Measurements from ENCODE around the gene SUMO4. TPM values are rescaled to one million over a fixed set of nuclear protein-coding genes. Genes with fewer than 3 reads are reported as not detected.

Gene SUMO4
- total and polyA plus RNA-seq, 10 of the 15 experiments (the other 5 are each of a cell fraction or from before 2014, with no cell fraction given), result 0.07 to 5.3 (median 1.0) TPM; not detected in 1

- H3K4me2 ChIP-seq (ENCODE audit: control insufficient read depth, insufficient read depth), result no peak overlapping the region
- CTCF ChIA-PET, result interaction anchor here (1.1 kb wide), 2 partner anchors 80 kb away, joined by 4 to 8 read pairs; no protein-coding TSS in a partner anchor
- SMC1A ChIA-PET (ENCODE audit: uncharacterized antibody, unreplicated experiment), result interaction anchor here (0.8 to 7.8 kb wide), 2 partner anchors 15 to 79 kb away, joined by 3 to 100 read pairs; no protein-coding TSS in a partner anchor
- H3K9ac ChIP-seq (ENCODE audit: control insufficient read depth, insufficient read depth, low read length), result no peak overlapping the region
- no peaks in the 10 kb centered on the region for H3K27me3 ChIP-seq (replicated peaks in 1 of 2; ENCODE audit: control insufficient read depth in 2 of 2, insufficient read depth in 2 of 2, low read length in 1 of 2)
- TF ChIP-seq YBX1 (IDR thresholded peaks at IDR 0.05) (no peak), HCFC1 (IDR thresholded peaks at IDR 0.05; ENCODE audit: low read length) (no peak)
- 87% methylated on average over 12 of the region's 12 CpGs for WGBS (ENCODE audit: insufficient coverage, insufficient replicate concordance, low lambda C conversion rate, missing lambda C conversion rate)
- no peaks in the 10 kb centered on the region for H4K20me1 ChIP-seq (ENCODE audit: control insufficient read depth, insufficient read depth)
- intact Hi-C loops (cut with micrococcal nuclease; ENCODE audit: unreplicated experiment) (loop anchor here (10.0 kb wide), 1 partner anchor 682 kb away; no protein-coding TSS in a partner anchor), in situ Hi-C loops (cut with MboI) (loop anchor here (25.0 kb wide), 1 partner anchor 674 kb away; no protein-coding TSS in a partner anchor)
- POLR2A ChIA-PET, result interaction anchor here (0.6 kb wide), 1 partner anchor 259 kb away, joined by 3 read pairs; no protein-coding TSS in a partner anchor
- RAD21 ChIA-PET (ENCODE audit: unreplicated experiment), result interaction anchor here (0.6 to 1.4 kb wide), 2 partner anchors 81 to 371 kb away, joined by 3 to 5 read pairs; no protein-coding TSS in a partner anchor
- no peaks in the 10 kb centered on the region for H3K79me2 ChIP-seq (ENCODE audit: control insufficient read depth, insufficient read depth, low read length)
- peaks cover 9% of the 10 kb centered on the region for H3K4me1 ChIP-seq (ENCODE audit: control insufficient read depth, insufficient read depth, low read length)
- no peak for FAIRE-seq
- DNase-seq (ENCODE audit: low read depth, low spot score), result no peak
- no TSS peak for BruUV-seq (replicated peaks)
- no peak overlapping the region for H3K4me3 ChIP-seq
- no peak overlapping the region for H3K27ac ChIP-seq (ENCODE audit: control insufficient read depth, insufficient read depth)
- no peaks in the 10 kb centered on the region; the same call in 2 of the 3 replicates for H3K9me3 ChIP-seq (replicated peaks; ENCODE audit: control insufficient read depth, insufficient read depth, low read length)
- H2AFZ ChIP-seq (ENCODE audit: control insufficient read depth, low read depth, low read length), result no peak overlapping the region
- no peak for ATAC-seq
- no peaks in the 10 kb centered on the region for H3K36me3 ChIP-seq (ENCODE audit: control insufficient read depth in 2 of 2, insufficient read depth in 2 of 2, low read length in 1 of 2)
Measured at GRCh38 chr6:149436647-149437046, 36.6 kb downstream of the SUMO4 start.

- RAD21 ChIA-PET (ENCODE audit: unreplicated experiment), result no interaction called here
- no peak overlapping the region for H2AFZ ChIP-seq (ENCODE audit: control insufficient read depth, low read depth, low read length)
- in situ Hi-C loops (cut with MboI), result loop anchor here (25.0 kb wide), 1 partner anchor 675 kb away; no protein-coding TSS in a partner anchor
- no peak overlapping the region for H3K9ac ChIP-seq (ENCODE audit: control insufficient read depth, insufficient read depth, low read length)
- H3K4me3 ChIP-seq, result no peak overlapping the region
- WGBS (ENCODE audit: insufficient coverage, insufficient replicate concordance, low lambda C conversion rate, missing lambda C conversion rate), result 27% methylated on average over 3 of the region's 3 CpGs
- no TSS peak for BruUV-seq (replicated peaks)
- CTCF ChIA-PET, result interaction anchor here (1.1 kb wide), 1 partner anchor 80 kb away, joined by 4 read pairs; no protein-coding TSS in a partner anchor
- H3K27me3 ChIP-seq (replicated peaks in 1 of 2; ENCODE audit: control insufficient read depth in 2 of 2, insufficient read depth in 2 of 2, low read length in 1 of 2), result no peaks in the 10 kb centered on the region
- no peaks in the 10 kb centered on the region for H3K36me3 ChIP-seq (ENCODE audit: control insufficient read depth in 2 of 2, insufficient read depth in 2 of 2, low read length in 1 of 2)
- H3K79me2 ChIP-seq (ENCODE audit: control insufficient read depth, insufficient read depth, low read length), result no peaks in the 10 kb centered on the region
- no peaks in the 10 kb centered on the region for H4K20me1 ChIP-seq (ENCODE audit: control insufficient read depth, insufficient read depth)
- no peak overlapping the region for H3K4me2 ChIP-seq (ENCODE audit: control insufficient read depth, insufficient read depth)
- peaks cover 9% of the 10 kb centered on the region for H3K4me1 ChIP-seq (ENCODE audit: control insufficient read depth, insufficient read depth, low read length)
- SMC1A ChIA-PET (ENCODE audit: uncharacterized antibody, unreplicated experiment), result interaction anchor here (7.8 kb wide), 1 partner anchor 79 kb away, joined by 100 read pairs; no protein-coding TSS in a partner anchor
- no peak for DNase-seq (ENCODE audit: low read depth, low spot score)
- POLR2A ChIA-PET, result no interaction called here
- peak; percentile 13 for FAIRE-seq
- ATAC-seq, result no peak
- H3K9me3 ChIP-seq (replicated peaks; ENCODE audit: control insufficient read depth, insufficient read depth, low read length), result no peaks in the 10 kb centered on the region; the same call in 2 of the 3 replicates
- intact Hi-C loops (cut with micrococcal nuclease; ENCODE audit: unreplicated experiment), result loop anchor here (10.0 kb wide), 1 partner anchor 682 kb away; no protein-coding TSS in a partner anchor
- no peak overlapping the region for H3K27ac ChIP-seq (ENCODE audit: control insufficient read depth, insufficient read depth)
- no peak for TF ChIP-seq HCFC1 (IDR thresholded peaks at IDR 0.05; ENCODE audit: low read length)
- no peak for TF ChIP-seq ZNF24 (IDR thresholded peaks at IDR 0.05)
- TF ChIP-seq MTA2 (IDR thresholded peaks at IDR 0.05; ENCODE audit: low read depth), result no peak
- TF ChIP-seq NKRF (conservative IDR thresholded peaks at IDR 0.05), result no peak
- TF ChIP-seq RFX5 (IDR thresholded peaks at IDR 0.05; ENCODE audit: low read depth, low read length), result no peak
- TF ChIP-seq FOXM1 (IDR thresholded peaks at IDR 0.05; ENCODE audit: low read depth, low read length), result no peak
- no peak for TF ChIP-seq ZBTB40 (IDR thresholded peaks at IDR 0.05; ENCODE audit: borderline replicate concordance)
- TF ChIP-seq YBX1 (IDR thresholded peaks at IDR 0.05), result no peak
- no peak for TF ChIP-seq PBX3 (IDR thresholded peaks at IDR 0.05; ENCODE audit: insufficient replicate concordance, low read depth, low read length)
Measured at GRCh38 chr6:149437212-149437611, 37.1 kb downstream of the SUMO4 start.
